ENCODE data around the gene PIP4K2A. TPM values are rescaled to one million over a fixed set of nuclear protein-coding genes. Genes with fewer than 3 reads are reported as not detected.

The PIP4K2A gene
- total and polyA plus RNA-seq, 12 donors = 12.3 to 70.6 (median 28.5) TPM

GRCh38 chr10:22681301-22681700 is 33.1 kb downstream of the PIP4K2A start:
- H3K36me3 ChIP-seq (replicated peaks in 1 of 2) = no peaks in the 10 kb centered on the region
- DNase-seq = no peak
- intact Hi-C loops (cut with DNase I) = no loop called here
- peaks cover 12 to 49% of the 10 kb centered on the region in 2 donors for H3K4me1 ChIP-seq (replicated peaks in 1 of 2)
- H3K27me3 ChIP-seq = no peaks in the 10 kb centered on the region
- H3K27ac ChIP-seq = no peak overlapping the region
- H3K4me3 ChIP-seq = no peak overlapping the region
- WGBS, 4 donors = 86 to 100% (median 97%) methylated on average over 1 of the region's 1 CpG
- no peak for TF ChIP-seq CTCF (IDR thresholded peaks at IDR 0.05)
- TF ChIP-seq POLR2A (IDR thresholded peaks at IDR 0.05) = no peak
- H3K9me3 ChIP-seq (replicated peaks in 1 of 3) = no peaks in the 10 kb centered on the region

- intact Hi-C loops (cut with DNase I) = no loop called here
- no peak for DNase-seq
- TF ChIP-seq POLR2A (IDR thresholded peaks at IDR 0.05) = no peak
- TF ChIP-seq CTCF (IDR thresholded peaks at IDR 0.05) = no peak
- Histone ChIP-seq H3K4me3 (no peak overlapping the region), H3K27me3 (no peaks in the 10 kb centered on the region), H3K36me3 (replicated peaks in 1 of 2) (no peaks in the 10 kb centered on the region), H3K27ac (no peak overlapping the region), H3K4me1 (replicated peaks in 1 of 2) (peaks cover 8 to 49% of the 10 kb centered on the region in 2 donors), H3K9me3 (replicated peaks in 1 of 3) (no peaks in the 10 kb centered on the region)
- WGBS, 4 donors = 97 to 100% (median 100%) methylated on average over 1 of the region's 1 CpG
Observed at GRCh38 chr10:22679608-22680007, 34.8 kb downstream of the PIP4K2A start.

- no peaks in the 10 kb centered on the region for H3K36me3 ChIP-seq (replicated peaks in 1 of 2)
- intact Hi-C loops (cut with DNase I) = no loop called here
- H3K27me3 ChIP-seq = no peaks in the 10 kb centered on the region
- H3K4me1 ChIP-seq (replicated peaks in 1 of 2) = peaks cover 10 to 50% of the 10 kb centered on the region in 2 donors
- H3K27ac ChIP-seq = no peak overlapping the region
- TF ChIP-seq POLR2A (IDR thresholded peaks at IDR 0.05) = no peak
- no peak for TF ChIP-seq CTCF (IDR thresholded peaks at IDR 0.05)
- no peaks in the 10 kb centered on the region for H3K9me3 ChIP-seq (replicated peaks in 1 of 3)
- H3K4me3 ChIP-seq = no peak overlapping the region
- no peak for DNase-seq
- WGBS, 4 donors = 92 to 96% (median 95%) methylated on average over 5 of the region's 5 CpGs
Observed at GRCh38 chr10:22677333-22677732, 37.0 kb downstream of the PIP4K2A start.

DNA sequence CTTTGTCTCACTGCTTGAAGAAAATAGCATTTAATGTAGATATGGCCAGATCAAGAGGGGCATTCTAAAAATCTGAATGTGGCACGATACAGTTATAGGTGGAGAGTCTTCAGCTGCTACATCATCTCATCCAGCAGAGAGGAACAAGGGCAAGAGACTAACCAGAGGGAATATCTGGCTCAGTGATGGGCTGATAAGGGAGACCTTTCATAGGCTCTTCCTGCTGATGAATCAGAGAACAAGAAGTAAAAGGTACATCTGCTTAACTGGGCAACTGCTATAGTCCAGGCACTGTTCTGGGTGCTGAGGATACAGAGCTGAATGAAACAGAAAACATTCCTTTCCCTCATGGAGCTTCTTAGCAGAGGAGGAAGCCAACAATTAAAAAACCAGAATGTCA is 37.9 kb downstream of the PIP4K2A start:
- intact Hi-C loops (cut with DNase I) = no loop called here
- DNase-seq = no peak
- H3K4me1 ChIP-seq (replicated peaks in 1 of 2) = peaks cover 5 to 45% of the 10 kb centered on the region in 2 donors

More for the DNA sequence above, 37.9 kb downstream of the PIP4K2A start:
- WGBS, 4 donors = 95 to 100% (median 97%) methylated on average over 1 of the region's 1 CpG
- Histone ChIP-seq H3K27me3 (no peaks in the 10 kb centered on the region), H3K4me3 (no peak overlapping the region), H3K9me3 (replicated peaks in 1 of 3) (no peaks in the 10 kb centered on the region), H3K27ac (no peak overlapping the region), H3K36me3 (replicated peaks in 1 of 2) (no peaks in the 10 kb centered on the region)
- TF ChIP-seq CTCF (IDR thresholded peaks at IDR 0.05) (no peak), POLR2A (IDR thresholded peaks at IDR 0.05) (no peak)
